Caco-2 (cell line): ENCODE measurements around the gene MACROD2. TPM values are rescaled to one million over a fixed set of nuclear protein-coding genes. Genes with fewer than 3 reads are reported as not detected.
"Not testable (repeated sequence)": the region's sequence is repeated elsewhere in the genome, so short reads cannot be mapped to it uniquely, and the experiment has no call there.

ENCODE experiments used
- BruUV-seq: library from RNA; stranded (reverse); fragments of 400-500 nt; replicated peaks from 2 replicates; lab custom pipeline; 2021; lab: Mats Ljungman, UMichigan
- CTCF ChIA-PET: fragments of 300-600 bp; sonication (Branson Sonifier 250); formaldehyde crosslinking; loops from one replicate; lab custom pipeline; 2022; ENCODE audit warnings: antibody characterized with exemption; lab: Charles Lee
- POLR2A ChIA-PET: fragments of 300-600 bp; sonication (Branson Sonifier 250); formaldehyde crosslinking; loops from one replicate; lab custom pipeline; 2022; ENCODE audit warnings: antibody characterized with exemption; lab: Charles Lee
- DNase-seq, 2 experiments: peaks; one replicate each; pipeline versions ENCODE4 v3.0.0 to v3.0.0-alpha.2; 2020 to 2022
- H3K27me3 ChIP-seq: replicated peaks from 2 replicates; pipeline ENCODE4 v1.6.0; 2011; ENCODE audit warnings: low read length; ENCODE audit not compliant: control insufficient read depth, insufficient read depth
- H3K36me3 ChIP-seq: 2 replicates; pipeline ENCODE4 v1.5.1; 2011; ENCODE audit warnings: low read length; ENCODE audit not compliant: control insufficient read depth, insufficient read depth
- H3K4me1 ChIP-seq: fragments of 250-450 bp; sonication (Bioruptor Pico); 2 replicates; pipeline ENCODE4 v1.5.1; 2020; ENCODE audit warnings: mild to moderate bottlenecking
- H3K4me3 ChIP-seq: 2 replicates; pipeline ENCODE4 v1.5.1; 2011; ENCODE audit warnings: low read depth, mild to moderate bottlenecking, control low read depth, low read length
- H3K9me3 ChIP-seq: fragments of 250-450 bp; sonication (Bioruptor Pico); 2 replicates; pipeline ENCODE4 v1.5.1; 2020; ENCODE audit warnings: mild to moderate bottlenecking, moderate library complexity
- H3K27ac Mint-ChIP-seq: one replicate; pipeline ENCODE4 v1.8.0; 2022; ENCODE audit warnings: mixed read lengths; ENCODE audit not compliant: unreplicated experiment
- H3K27me3 Mint-ChIP-seq: one replicate; pipeline ENCODE4 v1.8.0; 2022; ENCODE audit warnings: mixed read lengths; ENCODE audit not compliant: insufficient read depth, unreplicated experiment
- H3K36me3 Mint-ChIP-seq: one replicate; pipeline ENCODE4 v1.8.0; 2022; ENCODE audit warnings: mild to moderate bottlenecking, mixed read lengths; ENCODE audit not compliant: insufficient read depth, unreplicated experiment
- H3K4me1 Mint-ChIP-seq: one replicate; pipeline ENCODE4 v1.8.0; 2022; ENCODE audit warnings: low read depth, mixed read lengths; ENCODE audit not compliant: unreplicated experiment
- H3K4me3 Mint-ChIP-seq: one replicate; pipeline ENCODE4 v1.8.0; 2022; ENCODE audit warnings: mild to moderate bottlenecking, moderate library complexity, mixed read lengths; ENCODE audit not compliant: unreplicated experiment
- H3K9me3 Mint-ChIP-seq: one replicate; pipeline ENCODE4 v1.8.0; 2022; ENCODE audit warnings: mixed read lengths; ENCODE audit not compliant: unreplicated experiment
- CTCF ChIP-seq, 2 experiments: fragments of 200-600 bp in 1 of 2; IDR thresholded peaks; 1 replicate in 1 of 2; 2 replicates in 1 of 2; pipeline versions ENCODE4 v1.5.1 to v1.8.0; 2011 to 2022; ENCODE audit warnings: antibody characterized with exemption in 1 of 2, control low read depth in 1 of 2, inconsistent platforms in 1 of 2, low read depth in 1 of 2, low read length in 1 of 2, mild to moderate bottlenecking in 1 of 2, moderate library complexity in 1 of 2; ENCODE audit not compliant: insufficient read depth in 1 of 2, severe bottlenecking in 1 of 2, unreplicated experiment in 1 of 2
- intact Hi-C: fragments of 100-400 bp; cut with micrococcal nuclease; formaldehyde crosslinking; loops from one replicate; pipeline ENCODE4 v1.10.0; 2022; ENCODE audit not compliant: unreplicated experiment
- total RNA-seq: library from RNA; stranded (reverse); gene quantifications from 2 replicates; pipeline ENCODE4 v1.2.3, GENCODE V29; 2022

Gene MACROD2
- total RNA-seq, 1 experiment from 2014 or later: 6.4 TPM

GRCh38 chr20:14264869-14265268 is 269.6 kb downstream of the MACROD2 start:
- intact Hi-C loops: loop anchor here (1.0 to 5.0 kb wide), 3 partner anchors 43 to 123 kb away; no protein-coding TSS in a partner anchor
- Mint-ChIP-seq H3K27ac (no peak overlapping the region), H3K36me3 (no peaks in the 10 kb centered on the region), H3K27me3 (peaks cover 4% of the 10 kb centered on the region), H3K4me3 (no peak overlapping the region), H3K4me1 (peaks cover 8% of the 10 kb centered on the region), H3K9me3 (no peaks in the 10 kb centered on the region)
- DNase-seq: peak in 1 of 2 experiments; percentile 35
- Histone ChIP-seq H3K36me3 (no peaks in the 10 kb centered on the region), H3K4me3 (no peak overlapping the region), H3K27me3 (no peaks in the 10 kb centered on the region), H3K4me1 (peaks cover 8% of the 10 kb centered on the region; the same call in 1 of the 2 replicates), H3K9me3 (no peaks in the 10 kb centered on the region; the same call in 1 of the 2 replicates)
- no TSS peak for BruUV-seq
- peak; percentile 49 to 62 for TF ChIP-seq CTCF (IDR thresholded peaks at IDR 0.05; ENCODE audit: insufficient read depth in 1 of 2, low read depth in 1 of 2, low read length in 1 of 2, severe bottlenecking in 1 of 2, unreplicated experiment in 1 of 2)
- POLR2A ChIA-PET: no interaction called here
- CTCF ChIA-PET: interaction anchor here (1.7 kb wide), 1 partner anchor 123 kb away, joined by 10 read pairs; no protein-coding TSS in a partner anchor

DNA sequence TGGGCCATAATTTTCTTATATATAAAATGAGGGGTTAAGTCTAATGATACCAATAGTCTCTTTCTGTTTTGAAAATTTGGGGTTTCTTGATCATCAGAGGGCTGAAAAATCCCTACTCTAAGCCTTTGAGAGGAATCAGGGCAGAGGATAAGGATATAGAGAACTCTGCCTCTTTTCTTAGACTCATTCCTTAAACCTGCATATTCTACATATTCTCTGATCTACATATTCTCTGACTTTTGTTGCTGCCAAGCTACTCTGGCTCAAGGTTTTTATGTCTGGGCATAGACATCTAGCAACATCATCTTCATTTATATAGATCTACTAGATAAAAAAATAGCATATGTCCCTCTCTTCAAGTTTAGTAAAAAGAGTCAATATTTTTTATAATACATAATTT is 270.9 kb downstream of the MACROD2 start:
- H3K36me3 Mint-ChIP-seq: no peaks in the 10 kb centered on the region
- TF ChIP-seq CTCF (IDR thresholded peaks at IDR 0.05; ENCODE audit: insufficient read depth in 1 of 2, low read depth in 1 of 2, low read length in 1 of 2, severe bottlenecking in 1 of 2, unreplicated experiment in 1 of 2): no peak
- BruUV-seq: no TSS peak
- peaks cover under 1% of the 10 kb centered on the region for H3K9me3 Mint-ChIP-seq
- intact Hi-C loops: loop anchor here (5.0 kb wide), 1 partner anchor 44 kb away; no protein-coding TSS in a partner anchor
- ChIA-PET POLR2A (no interaction called here), CTCF (no interaction called here)
- no peak overlapping the region for H3K4me3 ChIP-seq
- H3K27ac Mint-ChIP-seq: no peak overlapping the region
- no peak for DNase-seq
- peaks cover 3% of the 10 kb centered on the region; the same call in 1 of the 2 replicates for H3K9me3 ChIP-seq
- no peaks in the 10 kb centered on the region for H3K36me3 ChIP-seq
- peaks cover 8% of the 10 kb centered on the region; the same call in 1 of the 2 replicates for H3K4me1 ChIP-seq
- H3K27me3 Mint-ChIP-seq: peaks cover 4% of the 10 kb centered on the region
- no peaks in the 10 kb centered on the region for H3K27me3 ChIP-seq
- no peak overlapping the region for H3K4me3 Mint-ChIP-seq
- peaks cover 8% of the 10 kb centered on the region for H3K4me1 Mint-ChIP-seq

DNA sequence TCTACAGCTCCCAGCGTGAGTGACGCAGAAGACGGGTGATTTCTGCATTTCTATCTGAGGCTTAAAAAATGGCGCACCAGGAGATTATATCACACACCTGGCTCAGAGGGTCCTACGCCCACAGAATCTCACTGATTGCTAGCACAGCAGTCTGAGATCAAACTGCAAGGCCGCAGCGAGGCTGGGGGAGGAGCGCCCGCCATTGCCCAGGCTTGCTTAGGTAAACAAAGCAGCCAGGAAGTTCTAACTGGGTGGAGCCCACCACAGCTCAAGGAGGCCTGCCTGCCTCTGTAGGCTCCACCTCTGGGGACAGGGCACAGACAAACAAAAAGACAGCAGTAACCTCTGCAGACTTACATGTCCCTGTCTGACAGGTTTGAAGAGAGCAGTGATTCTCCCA is 275.4 kb downstream of the MACROD2 start:
- H3K4me1 ChIP-seq, H3K27me3 Mint-ChIP-seq, H3K27me3 ChIP-seq, H3K4me3 ChIP-seq, DNase-seq, BruUV-seq, H3K36me3 Mint-ChIP-seq, H3K27ac Mint-ChIP-seq, CTCF ChIA-PET, H3K4me3 Mint-ChIP-seq, intact Hi-C loops, POLR2A ChIA-PET, H3K36me3 ChIP-seq, H3K9me3 ChIP-seq, H3K4me1 Mint-ChIP-seq: not testable (repeated sequence)
- H3K9me3 Mint-ChIP-seq: peaks cover 12% of the 10 kb centered on the region
